Skeletal muscle cell (primary cell): Measurements from ENCODE around the gene ATPAF1.
A peak's percentile ranks its signal among the peaks of the same experiment; 100 is the strongest.
"Not testable (repeated sequence)": the region's sequence is repeated elsewhere in the genome, so short reads cannot be mapped to it uniquely, and the experiment has no call there.

Experiments
- DNase-seq: peaks from one replicate; pipeline ENCODE4 v3.0.0-alpha.2; 2010; ENCODE audit warnings: low read depth
- H3K4me3 ChIP-seq: 2 replicates; pipeline ENCODE4 v1.5.1; 2011; ENCODE audit warnings: low read depth, mild to moderate bottlenecking, control low read depth, low read length, moderate library complexity

ATPAF1 gene

GRCh38 chr1:46653405-46653958 lies 14.7 kb downstream of the ATPAF1 start:
- no peak for DNase-seq
- H3K4me3 ChIP-seq: no peak overlapping the region

- no peak overlapping the region for H3K4me3 ChIP-seq
- DNase-seq: no peak
Measured at GRCh38 chr1:46652321-46653100, 15.7 kb downstream of the ATPAF1 start.

GRCh38 chr1:46651152-46651551 lies 17.0 kb downstream of the ATPAF1 start:
- H3K4me3 ChIP-seq, DNase-seq: not testable (repeated sequence)

GRCh38 chr1:46650491-46650890 lies 17.7 kb downstream of the ATPAF1 start:
- no peak overlapping the region for H3K4me3 ChIP-seq
- DNase-seq: no peak

- H3K4me3 ChIP-seq: no peak overlapping the region
- no peak for DNase-seq
Measured at GRCh38 chr1:46649764-46650163, 18.4 kb downstream of the ATPAF1 start.

- DNase-seq: no peak
- no peak overlapping the region for H3K4me3 ChIP-seq
Measured at GRCh38 chr1:46647611-46648010, 20.6 kb downstream of the ATPAF1 start.

GRCh38 chr1:46646844-46647243 lies 21.3 kb downstream of the ATPAF1 start:
- DNase-seq: no peak
- no peak overlapping the region for H3K4me3 ChIP-seq

- DNase-seq: no peak
- no peak overlapping the region for H3K4me3 ChIP-seq
Measured at GRCh38 chr1:46646331-46646730, 21.8 kb downstream of the ATPAF1 start.

- no peak overlapping the region for H3K4me3 ChIP-seq
- DNase-seq: no peak
Measured at GRCh38 chr1:46645815-46646214, 22.3 kb downstream of the ATPAF1 start.

- H3K4me3 ChIP-seq: no peak overlapping the region
- peak; percentile 89 for DNase-seq
Measured at GRCh38 chr1:46643368-46643775, 24.8 kb downstream of the ATPAF1 start.

GRCh38 chr1:46642115-46642680 lies 26.0 kb downstream of the ATPAF1 start:
- H3K4me3 ChIP-seq: no peak overlapping the region
- no peak for DNase-seq

- no peak for DNase-seq
- H3K4me3 ChIP-seq: no peak overlapping the region
Measured at GRCh38 chr1:46639547-46639946, 28.6 kb downstream of the ATPAF1 start.

GRCh38 chr1:46638921-46639320 lies 29.2 kb downstream of the ATPAF1 start:
- H3K4me3 ChIP-seq: no peak overlapping the region
- no peak for DNase-seq

GRCh38 chr1:46637444-46638083 lies 30.6 kb downstream of the ATPAF1 start:
- no peak for DNase-seq
- no peak overlapping the region for H3K4me3 ChIP-seq

- no peak overlapping the region for H3K4me3 ChIP-seq
- no peak for DNase-seq
Measured at GRCh38 chr1:46635205-46635604, 33.0 kb downstream of the ATPAF1 start.

GRCh38 chr1:46630719-46631118 lies 37.4 kb downstream of the ATPAF1 start:
- no peak for DNase-seq
- no peak overlapping the region for H3K4me3 ChIP-seq

- no peak overlapping the region for H3K4me3 ChIP-seq
- DNase-seq: no peak
Measured at GRCh38 chr1:46623743-46624644, 44.2 kb downstream of the ATPAF1 start.

- H3K4me3 ChIP-seq: no peak overlapping the region
- no peak for DNase-seq
Measured at GRCh38 chr1:46622344-46622743, 45.8 kb downstream of the ATPAF1 start.

GRCh38 chr1:46621930-46622329 lies 46.2 kb downstream of the ATPAF1 start:
- H3K4me3 ChIP-seq: no peak overlapping the region
- DNase-seq: no peak
